BJ (cell line): Measurements from ENCODE around the gene LMTK2. TPM values are rescaled to one million over a fixed set of nuclear protein-coding genes. Genes with fewer than 3 reads are reported as not detected.

Experiments
- CTCF ChIA-PET: fragments of 350-600 bp; formaldehyde crosslinking; extraction: SDS; loops from one replicate; lab custom pipeline; 2021; ENCODE audit warnings: antibody characterized with exemption, inconsistent platforms; lab: Yijun Ruan, JAX
- POLR2A ChIA-PET: fragments of 300-600 bp; sonication (Branson Sonifier 250); formaldehyde crosslinking; extraction: SDS; loops from one replicate; lab custom pipeline; 2021; ENCODE audit warnings: antibody characterized with exemption; lab: Charles Lee
- DNase-seq: peaks from one replicate; pipeline ENCODE4 v3.0.0-alpha.2; 2011; ENCODE audit warnings: low read depth
- H3K27me3 ChIP-seq: 2 replicates; pipeline ENCODE4 v1.6.0; 2011; ENCODE audit warnings: low read length; ENCODE audit not compliant: control insufficient read depth, insufficient read depth
- H3K36me3 ChIP-seq: 2 replicates; pipeline ENCODE4 v1.5.1; 2011; ENCODE audit warnings: low read length; ENCODE audit not compliant: control insufficient read depth, insufficient read depth
- H3K4me3 ChIP-seq: 2 replicates; pipeline ENCODE4 v1.5.1; 2011; ENCODE audit warnings: low read depth, mild to moderate bottlenecking, control low read depth, low read length
- CTCF ChIP-seq: IDR thresholded peaks from 2 replicates; pipeline ENCODE4 v1.5.1; 2011; ENCODE audit warnings: low read depth, mild to moderate bottlenecking, control low read depth, inconsistent platforms, low read length, moderate library complexity; ENCODE audit not compliant: insufficient read depth
- polyA plus RNA-seq: library from polyadenylated mRNA; depleted of rRNA; stranded (reverse); fragments of >200 nt; gene quantifications from 2 replicates; pipeline ENCODE4 v1.2.3, GENCODE V29; 2011

Gene LMTK2
- polyA plus RNA-seq, 1 experiment: 3.8 TPM

- no peak for TF ChIP-seq CTCF
- peaks cover 8% of the 10 kb centered on the region for H3K36me3 ChIP-seq
Observed at GRCh38 chr7:98238076-98238475, 131.4 kb downstream of the LMTK2 start.

GRCh38 chr7:98238976-98239375, 132.3 kb downstream of the LMTK2 start:
- no peak overlapping the region for H3K4me3 ChIP-seq

More at GRCh38 chr7:98238076-98238475, 131.4 kb downstream of the LMTK2 start:
- POLR2A ChIA-PET: no interaction called here
- DNase-seq: no peak
- CTCF ChIA-PET: no interaction called here
- Histone ChIP-seq H3K4me3 (no peak overlapping the region), H3K27me3 (no peaks in the 10 kb centered on the region)

GRCh38 chr7:98240961-98241673, 134.5 kb downstream of the LMTK2 start:
- ChIA-PET POLR2A (no interaction called here), CTCF (interaction anchor here (0.7 to 1.5 kb wide), 4 partner anchors 8 to 160 kb away, joined by 3 to 5 read pairs (median 4); partner anchors contain the start of gene BAIAP2L1)
- no peak overlapping the region for H3K4me3 ChIP-seq
- peak; percentile 87 for TF ChIP-seq CTCF
- no peak for DNase-seq
- H3K27me3 ChIP-seq: no peaks in the 10 kb centered on the region
- peaks cover 12% of the 10 kb centered on the region for H3K36me3 ChIP-seq

More at GRCh38 chr7:98238976-98239375, 132.3 kb downstream of the LMTK2 start:
- Histone ChIP-seq H3K36me3 (peaks cover 8% of the 10 kb centered on the region), H3K27me3 (no peaks in the 10 kb centered on the region)
- no peak for DNase-seq
- ChIA-PET POLR2A (no interaction called here), CTCF (interaction anchor here (0.6 kb wide), 1 partner anchor 177 kb away, joined by 3 read pairs; no protein-coding TSS in a partner anchor)
- TF ChIP-seq CTCF: no peak

- Histone ChIP-seq H3K27me3 (no peaks in the 10 kb centered on the region), H3K36me3 (peaks cover 10% of the 10 kb centered on the region), H3K4me3 (no peak overlapping the region)
- POLR2A ChIA-PET: no interaction called here
- CTCF ChIA-PET: interaction anchor here (0.7 to 1.1 kb wide), 2 partner anchors 9 to 18 kb away, joined by 3 to 5 read pairs; no protein-coding TSS in a partner anchor
- TF ChIP-seq CTCF: no peak
- DNase-seq: no peak
Observed at GRCh38 chr7:98241674-98242241, 135.1 kb downstream of the LMTK2 start.

GRCh38 chr7:98242342-98242741, 135.7 kb downstream of the LMTK2 start:
- DNase-seq: no peak
- CTCF ChIA-PET: no interaction called here
- POLR2A ChIA-PET: no interaction called here
- no peaks in the 10 kb centered on the region for H3K27me3 ChIP-seq
- no peak for TF ChIP-seq CTCF
- peaks cover 9% of the 10 kb centered on the region for H3K36me3 ChIP-seq
- H3K4me3 ChIP-seq: no peak overlapping the region
